Ureter (tissue), 1 donor: Measurements from ENCODE around the gene CBY1. TPM values are rescaled to one million over a fixed set of nuclear protein-coding genes. Genes with fewer than 3 reads are reported as not detected.

Experiments used
- total RNA-seq: library from RNA; stranded (reverse); gene quantifications from one replicate; pipeline ENCODE4 v1.2.4, GENCODE V29; 2023
- donor health status: DM: yes; HTN: yes; CAD: no.

CBY1 gene
- total RNA-seq, 1 donor from 2014 or later: 47.0 TPM

Other genes with a start within 250 kb of the CBY1 start
- gene KCNJ4, start 201.4 kb upstream of the CBY1 start, total RNA-seq: not detected
- 7.5 TPM for gene KDELR3, start 188.5 kb upstream of the CBY1 start, total RNA-seq
- 593 TPM for gene DDX17, start 150.3 kb upstream of the CBY1 start, total RNA-seq
- 2.2 TPM for gene DMC1, start 86.5 kb upstream of the CBY1 start, total RNA-seq
- 6.1 TPM for gene FAM227A, start 246 bp upstream of the CBY1 start, total RNA-seq
- 76.8 TPM for gene TOMM22, start 25.3 kb downstream of the CBY1 start, total RNA-seq
- gene JOSD1, start 44.3 kb downstream of the CBY1 start, total RNA-seq: 39.7 TPM
- gene GTPBP1, start 49.3 kb downstream of the CBY1 start, total RNA-seq: 72.0 TPM
- 186 TPM for gene SUN2, start 99.4 kb downstream of the CBY1 start, total RNA-seq
- 27.3 TPM for gene DNAL4, start 137.5 kb downstream of the CBY1 start, total RNA-seq
- gene NPTXR, start 187.4 kb downstream of the CBY1 start, total RNA-seq: 27.0 TPM
- gene CBX6, start 215.6 kb downstream of the CBY1 start, total RNA-seq: 93.8 TPM